ENCODE data around the gene PRODH.
"Not testable (repeated sequence)": the region's sequence is repeated elsewhere in the genome, so short reads cannot be mapped to it uniquely, and the experiment has no call there.

PRODH gene

DNA sequence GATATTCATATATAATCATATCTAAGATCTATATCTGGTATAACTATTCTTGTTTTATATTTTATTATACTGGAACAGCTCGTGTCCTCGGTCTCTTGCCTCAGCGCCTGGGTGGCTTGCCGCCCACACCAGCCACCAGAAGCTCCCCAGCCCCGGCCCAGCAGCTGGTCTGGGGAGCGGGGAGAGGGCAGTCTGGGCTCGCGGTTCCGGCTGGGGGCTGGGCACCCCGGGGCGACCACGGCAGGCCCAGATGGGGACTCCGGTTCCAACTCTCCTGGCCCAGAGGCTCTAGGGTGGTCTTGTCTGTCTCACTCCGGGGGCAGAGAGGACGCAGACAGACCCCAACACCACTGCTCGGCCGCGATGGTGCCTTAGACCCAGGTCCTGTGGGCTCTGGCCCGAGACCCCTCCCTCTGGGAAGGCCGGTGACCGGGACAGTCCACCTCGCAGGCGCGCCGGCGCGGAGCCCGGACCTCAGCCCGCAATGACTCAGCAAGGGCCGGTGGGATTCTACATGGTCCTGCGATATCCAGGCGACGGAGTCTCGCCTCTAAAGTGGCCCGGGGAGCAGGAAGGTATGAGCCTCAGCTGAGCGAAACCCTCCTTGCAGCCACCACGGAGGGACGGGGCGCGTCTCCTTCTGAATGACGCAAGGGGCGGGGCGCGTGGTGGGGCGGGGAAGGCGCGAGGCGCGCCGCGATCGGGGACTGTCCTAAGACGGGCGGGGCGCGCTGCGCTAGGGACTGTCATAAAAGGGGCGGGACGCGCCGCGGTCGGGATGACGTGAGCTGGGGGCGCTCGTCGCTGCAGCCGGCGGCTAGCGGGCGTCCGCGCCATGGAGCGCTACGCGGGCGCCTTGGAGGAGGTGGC is 30.3 kb downstream of the PRODH start, which contains the start of gene DGCR6:
Gene DGCR6 (plus strand): TSS at position 781 of the 870 bp plus-strand sequence. CDS start 55 bp downstream, at position 836.
- no peak for DNase-seq

DNA sequence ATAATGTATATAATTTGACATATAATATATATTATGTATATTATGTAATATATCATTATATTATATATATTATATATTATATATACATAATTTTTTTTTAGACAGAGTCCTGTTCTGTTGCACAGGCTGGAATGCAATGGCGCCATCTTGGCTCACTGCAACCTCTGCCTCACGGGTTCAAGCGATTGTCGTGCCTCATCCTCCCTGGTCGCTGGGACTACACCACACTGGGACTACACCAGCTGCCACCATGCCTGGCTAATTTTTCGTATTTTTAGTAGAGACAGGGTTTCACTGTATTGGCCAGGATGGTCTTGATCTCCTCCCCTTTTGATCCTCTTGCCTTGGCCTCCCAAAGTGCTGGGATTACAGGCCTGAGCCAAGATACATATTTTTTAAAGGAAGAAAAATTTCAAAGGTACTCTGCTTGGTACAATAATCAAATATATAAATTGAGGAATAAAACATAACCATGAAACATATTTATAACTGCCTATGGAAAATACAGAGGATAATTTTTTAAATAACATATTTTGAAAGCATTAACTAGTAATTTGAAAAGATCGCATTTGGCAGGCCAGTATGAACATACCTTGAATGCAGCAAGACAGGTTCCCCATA is 39.9 kb downstream of the PRODH start:
- DNase-seq = not testable (repeated sequence)

DNA sequence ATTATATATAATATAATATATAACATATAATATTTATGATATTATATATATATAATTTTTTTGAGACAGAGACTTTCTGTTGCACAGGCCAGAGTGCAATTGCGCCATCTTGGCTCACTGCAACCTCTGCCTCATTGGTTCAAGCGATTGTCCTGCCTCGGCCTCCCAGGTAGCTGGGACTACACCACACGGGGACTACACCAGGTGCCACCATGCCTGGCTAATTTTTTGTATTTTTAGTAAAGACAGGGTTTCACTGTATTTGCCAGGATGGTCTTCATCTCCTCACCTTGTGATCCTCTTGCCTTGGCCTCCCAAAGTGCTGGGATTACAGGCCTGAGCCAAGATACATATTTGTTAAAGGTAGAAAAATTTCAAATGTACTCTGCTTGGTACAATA is 42.3 kb downstream of the PRODH start:
- not testable (repeated sequence) for DNase-seq

DNA sequence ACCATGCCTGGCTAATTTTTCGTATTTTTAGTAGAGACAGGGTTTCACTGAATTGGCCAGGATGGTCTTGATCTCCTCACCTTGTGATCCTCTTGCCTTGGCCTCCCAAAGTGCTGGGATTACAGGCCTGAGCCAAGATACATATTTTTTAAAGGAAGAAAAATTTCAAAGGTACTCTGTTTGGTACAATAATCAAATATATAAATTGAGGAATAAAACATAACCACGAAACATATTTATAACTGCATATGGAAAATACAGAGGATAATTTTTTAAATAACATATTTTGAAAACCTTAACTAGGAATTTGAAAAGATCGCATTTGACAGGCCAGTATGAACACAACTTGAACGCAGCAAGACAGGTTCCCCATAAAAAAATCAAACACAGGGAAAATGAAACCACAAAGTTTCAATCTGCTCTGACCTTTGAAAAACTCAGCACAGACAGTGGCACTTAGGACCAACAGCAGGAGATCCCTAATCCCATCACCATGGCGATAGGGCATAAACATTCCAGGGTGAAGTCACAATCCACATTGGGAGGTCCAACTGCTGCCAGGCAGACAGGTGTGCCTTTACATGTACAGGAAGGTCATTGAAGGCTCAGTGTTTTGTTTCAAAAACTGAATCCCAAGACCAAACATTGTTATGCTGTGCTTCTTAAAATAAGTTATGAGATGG is 45.4 kb downstream of the PRODH start:
- not testable (repeated sequence) for DNase-seq

- DNase-seq = no peak
Observed at GRCh38 chr22:18888115-18888514, 48.0 kb downstream of the PRODH start.

DNA sequence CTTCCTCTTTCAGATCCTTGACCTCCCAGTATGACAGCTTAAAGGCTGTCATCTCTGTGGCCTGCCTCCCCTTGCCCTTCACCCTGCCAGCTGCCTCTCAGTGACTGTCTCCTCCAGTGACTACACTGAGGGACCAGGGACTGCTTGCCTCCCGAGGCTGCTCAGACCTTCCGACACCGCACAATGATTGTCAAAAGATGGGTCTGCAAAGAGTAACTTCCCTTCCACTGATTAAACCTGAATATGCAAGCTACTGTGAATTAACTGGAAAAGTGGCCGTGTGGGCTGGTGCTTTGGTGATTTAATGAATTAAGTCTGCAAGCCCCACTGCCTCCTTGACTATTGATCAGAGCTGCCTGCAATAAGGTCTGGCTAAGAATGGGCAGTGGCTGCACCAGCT is 51.6 kb downstream of the PRODH start:
- not testable (repeated sequence) for DNase-seq

GRCh38 chr22:18881260-18881659 is 54.8 kb downstream of the PRODH start:
- DNase-seq = not testable (repeated sequence)
